ENCODE results near the gene EDEM1. TPM values are rescaled to one million over a fixed set of nuclear protein-coding genes. Genes with fewer than 3 reads are reported as not detected.

The EDEM1 gene
- total RNA-seq, 2 donors from 2014 or later, result 181 to 200 TPM

DNA sequence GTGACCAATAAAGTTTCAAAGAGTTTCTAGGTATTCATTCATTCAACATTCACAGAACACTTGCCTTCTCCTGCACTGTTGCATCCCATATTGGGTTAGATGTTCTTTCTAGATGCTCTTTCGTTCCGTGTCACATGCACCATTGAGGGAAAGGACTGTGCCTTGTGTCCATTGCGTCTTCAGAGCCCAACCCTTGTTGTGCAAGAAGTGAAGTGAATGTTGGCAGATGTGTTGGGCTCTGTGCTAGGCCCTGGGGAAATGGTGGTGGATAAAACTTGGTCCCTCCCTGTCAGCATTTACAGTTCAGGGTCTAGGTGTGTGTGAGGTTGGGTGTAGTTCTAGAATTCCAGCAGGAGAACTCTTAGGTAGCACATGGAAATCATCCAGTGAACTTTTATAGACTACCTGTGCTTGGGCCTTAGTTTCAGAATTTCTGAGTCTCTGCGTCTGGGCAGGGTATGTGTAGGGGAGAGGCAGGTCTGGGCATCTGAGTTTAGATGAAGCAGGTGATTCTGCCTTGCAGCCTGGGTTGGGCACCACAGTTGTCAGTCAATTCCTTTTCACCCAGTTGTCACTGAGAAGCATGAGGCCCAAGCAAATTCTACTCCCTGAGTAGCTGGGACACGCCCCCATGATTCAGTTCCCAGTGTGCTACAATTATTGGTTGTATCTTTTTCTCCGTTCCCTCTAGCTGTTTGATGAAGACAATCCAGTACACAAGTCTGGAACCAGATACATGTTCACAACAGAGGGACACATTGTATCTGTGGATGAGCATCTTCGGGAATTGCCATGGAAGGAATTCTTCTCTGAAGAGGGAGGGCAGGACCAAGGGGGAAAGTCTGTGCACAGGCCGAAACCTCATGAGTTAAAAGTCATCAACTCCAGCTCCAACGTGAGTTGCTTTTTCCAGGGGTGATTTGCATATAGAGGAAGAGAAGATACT, 25.4 kb downstream of the EDEM1 start:
- Mint-ChIP-seq H3K27ac (peak overlapping the region; percentile 45 to 93), H3K36me3 (peaks cover 46 to 86% of the 10 kb centered on the region in 2 donors), H3K9me3 (no peaks in the 10 kb centered on the region)
- DNase-seq (ENCODE audit: low spot score in 2 of 2), result no peak
- peak; percentile 23 to 27 for ATAC-seq

DNA sequence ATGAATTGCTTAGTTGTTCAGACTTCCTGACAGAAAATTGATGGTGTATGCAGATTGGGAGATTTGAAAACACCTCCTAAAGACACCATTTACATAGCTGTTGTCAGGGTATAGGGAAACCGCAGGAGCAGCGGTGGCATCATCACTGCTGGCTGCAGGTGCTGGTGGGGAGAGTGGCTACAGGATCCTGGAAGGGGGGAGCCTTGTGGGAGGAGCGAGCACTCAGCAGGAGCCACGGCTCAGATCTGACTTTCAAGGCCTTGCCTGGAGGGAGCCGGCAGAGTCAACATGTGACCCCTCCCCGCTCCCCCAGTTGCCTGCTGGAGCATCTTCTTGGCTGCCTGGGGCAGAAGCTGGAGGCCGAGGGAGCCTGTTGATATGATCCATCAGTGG, 26.1 kb downstream of the EDEM1 start:
- Mint-ChIP-seq H3K9me3 (no peaks in the 10 kb centered on the region), H3K36me3 (peaks cover 39 to 82% of the 10 kb centered on the region in 2 donors), H3K27ac (peak overlapping the region; percentile 45 to 93)
- DNase-seq (ENCODE audit: low spot score in 2 of 2) (no peak), ATAC-seq (peak in 1 of 2 donors; percentile 25)

GRCh38 chr3:5214352-5214751, 26.8 kb downstream of the EDEM1 start:
- peak overlapping the region; percentile 45 to 93 for H3K27ac Mint-ChIP-seq
- ATAC-seq (no peak), DNase-seq (ENCODE audit: low spot score in 2 of 2) (no peak)
- peaks cover 38 to 79% of the 10 kb centered on the region in 2 donors for H3K36me3 Mint-ChIP-seq
- no peaks in the 10 kb centered on the region for H3K9me3 Mint-ChIP-seq

- Mint-ChIP-seq H3K36me3 (peaks cover 20 to 47% of the 10 kb centered on the region in 2 donors), H3K9me3 (no peaks in the 10 kb centered on the region), H3K27ac (peak overlapping the region in 1 of 2 donors; percentile 69)
- ATAC-seq (no peak), DNase-seq (ENCODE audit: low spot score in 2 of 2) (no peak)
These were observed 30.5 kb downstream of the EDEM1 start for GRCh38 chr3:5217824-5218595.

GRCh38 chr3:5218815-5219214, 31.3 kb downstream of the EDEM1 start:
- H3K27ac Mint-ChIP-seq, result no peak overlapping the region

DNA sequence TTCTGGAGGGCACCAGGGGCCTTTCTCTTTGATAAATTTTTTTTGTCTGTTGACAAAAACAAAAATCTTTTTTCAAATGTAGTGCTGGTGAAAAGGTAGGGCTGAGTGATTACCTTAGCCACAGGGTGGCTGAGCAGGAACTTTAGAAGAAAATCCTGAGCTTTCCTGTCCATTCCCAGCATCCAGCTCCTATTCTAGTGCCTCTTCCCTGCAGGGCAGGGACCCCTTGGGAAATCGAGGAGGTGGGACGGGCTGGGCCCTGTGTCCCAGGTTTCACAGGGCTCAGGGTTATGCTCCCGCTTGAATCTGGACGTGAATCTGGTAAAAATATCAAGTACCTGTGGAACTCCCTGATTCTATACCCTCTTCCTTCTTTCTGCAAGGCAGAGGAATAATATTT, 31.7 kb downstream of the EDEM1 start:
- Mint-ChIP-seq H3K27ac (no peak overlapping the region), H3K9me3 (no peaks in the 10 kb centered on the region), H3K36me3 (peaks cover 10 to 35% of the 10 kb centered on the region in 2 donors)
- ATAC-seq (no peak), DNase-seq (ENCODE audit: low spot score in 2 of 2) (no peak)

More at GRCh38 chr3:5218815-5219214, 31.3 kb downstream of the EDEM1 start:
- peaks cover 14 to 39% of the 10 kb centered on the region in 2 donors for H3K36me3 Mint-ChIP-seq
- no peaks in the 10 kb centered on the region for H3K9me3 Mint-ChIP-seq
- DNase-seq (ENCODE audit: low spot score in 2 of 2) (no peak), ATAC-seq (no peak)

DNA sequence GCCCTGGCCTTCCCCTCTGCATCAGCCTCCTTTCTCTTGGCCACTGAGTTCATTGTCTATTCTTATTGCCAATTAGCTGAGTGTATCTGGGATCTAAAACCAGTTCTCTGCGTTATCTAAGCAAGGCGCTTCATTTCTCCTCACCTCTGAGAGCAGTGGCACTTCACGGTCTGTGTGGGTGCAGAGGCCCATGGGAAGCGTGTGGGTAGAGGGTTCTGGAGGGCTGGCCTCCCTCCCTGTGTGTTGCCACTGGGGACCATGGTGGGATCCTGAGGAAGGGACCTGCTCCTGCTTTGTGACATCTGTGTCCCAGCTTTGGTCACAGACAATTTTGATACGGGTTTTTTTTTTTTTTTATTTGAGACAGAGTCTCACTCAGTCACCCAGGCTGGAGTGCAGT, 32.7 kb downstream of the EDEM1 start:
- DNase-seq (ENCODE audit: low spot score in 2 of 2) (no peak), ATAC-seq (peak; percentile 32 to 45)
- Mint-ChIP-seq H3K9me3 (no peaks in the 10 kb centered on the region), H3K27ac (peak overlapping the region; percentile 68 to 72), H3K36me3 (peaks cover 9 to 25% of the 10 kb centered on the region in 2 donors)

- peak; percentile 14 to 67 for ATAC-seq
- H3K27ac Mint-ChIP-seq, result peak overlapping the region in 1 of 2 donors; percentile 68
- no peaks in the 10 kb centered on the region for H3K9me3 Mint-ChIP-seq
- H3K36me3 Mint-ChIP-seq, result peaks cover 4 to 18% of the 10 kb centered on the region in 2 donors
- DNase-seq (ENCODE audit: low spot score in 2 of 2), result no peak
These were observed 33.3 kb downstream of the EDEM1 start for GRCh38 chr3:5220667-5221431.

- Mint-ChIP-seq H3K27ac (peak overlapping the region; percentile 68 to 79), H3K9me3 (no peaks in the 10 kb centered on the region), H3K36me3 (peaks cover 4 to 15% of the 10 kb centered on the region in 2 donors)
- no peak for DNase-seq (ENCODE audit: low spot score in 2 of 2)
- no peak for ATAC-seq
These were observed 34.2 kb downstream of the EDEM1 start for GRCh38 chr3:5221701-5222100.

- no peak overlapping the region for H3K27ac Mint-ChIP-seq
These were observed 34.9 kb downstream of the EDEM1 start for GRCh38 chr3:5222283-5223005.

GRCh38 chr3:5226783-5227182, 39.3 kb downstream of the EDEM1 start:
- no peaks in the 10 kb centered on the region for H3K36me3 Mint-ChIP-seq
- H3K9me3 Mint-ChIP-seq, result no peaks in the 10 kb centered on the region
- ATAC-seq (no peak), DNase-seq (ENCODE audit: low spot score in 2 of 2) (no peak)
- no peak overlapping the region for H3K27ac Mint-ChIP-seq

More at GRCh38 chr3:5222283-5223005, 34.9 kb downstream of the EDEM1 start:
- Mint-ChIP-seq H3K36me3 (peaks cover 0 to 8% of the 10 kb centered on the region in 2 donors), H3K9me3 (no peaks in the 10 kb centered on the region)
- DNase-seq (ENCODE audit: low spot score in 2 of 2), result no peak
- ATAC-seq, result no peak

DNA sequence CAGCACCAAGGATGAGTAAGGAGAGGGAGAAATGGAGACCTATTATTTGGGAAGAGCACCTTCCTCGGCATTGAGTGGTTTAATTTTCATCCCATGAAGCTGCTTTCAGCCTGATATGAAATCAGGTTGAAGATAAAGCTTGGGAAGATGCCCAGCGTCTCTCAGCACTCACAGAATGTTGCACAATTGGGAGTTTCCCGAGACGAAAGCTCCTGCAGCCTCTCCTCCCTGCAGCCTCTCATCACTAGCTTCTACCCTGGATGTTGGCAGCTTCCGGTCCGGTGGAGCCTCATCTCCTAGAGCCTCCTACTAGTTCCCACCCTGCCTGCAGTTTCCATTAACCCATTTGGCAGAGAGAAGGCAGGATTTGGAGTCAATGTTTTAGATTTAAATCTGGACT, 40.3 kb downstream of the EDEM1 start:
- DNase-seq (ENCODE audit: low spot score in 2 of 2) (no peak), ATAC-seq (no peak)
- Mint-ChIP-seq H3K36me3 (no peaks in the 10 kb centered on the region), H3K27ac (no peak overlapping the region), H3K9me3 (no peaks in the 10 kb centered on the region)

DNA sequence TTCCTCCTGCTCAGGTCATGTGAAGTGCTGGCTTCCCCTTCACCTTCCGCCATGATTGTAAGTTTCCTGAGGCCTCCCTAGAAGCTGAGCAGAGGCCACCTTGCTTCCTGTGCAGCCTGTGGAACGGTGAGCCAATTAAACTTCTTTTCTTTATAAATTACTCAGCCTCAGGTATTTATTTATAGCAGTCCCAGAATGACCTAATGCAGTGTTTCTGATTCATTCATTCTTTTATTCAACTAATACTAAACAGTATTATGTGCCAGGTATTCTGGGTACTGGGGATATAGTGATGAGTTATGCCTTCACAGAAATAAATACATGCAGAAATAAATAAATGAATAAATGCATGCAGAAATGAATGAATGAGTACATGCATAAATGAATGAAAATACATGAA, 41.9 kb downstream of the EDEM1 start:
- DNase-seq (ENCODE audit: low spot score in 2 of 2) (no peak), ATAC-seq (no peak)
- H3K36me3 Mint-ChIP-seq, result no peaks in the 10 kb centered on the region
- no peaks in the 10 kb centered on the region for H3K9me3 Mint-ChIP-seq
- no peak overlapping the region for H3K27ac Mint-ChIP-seq

DNA sequence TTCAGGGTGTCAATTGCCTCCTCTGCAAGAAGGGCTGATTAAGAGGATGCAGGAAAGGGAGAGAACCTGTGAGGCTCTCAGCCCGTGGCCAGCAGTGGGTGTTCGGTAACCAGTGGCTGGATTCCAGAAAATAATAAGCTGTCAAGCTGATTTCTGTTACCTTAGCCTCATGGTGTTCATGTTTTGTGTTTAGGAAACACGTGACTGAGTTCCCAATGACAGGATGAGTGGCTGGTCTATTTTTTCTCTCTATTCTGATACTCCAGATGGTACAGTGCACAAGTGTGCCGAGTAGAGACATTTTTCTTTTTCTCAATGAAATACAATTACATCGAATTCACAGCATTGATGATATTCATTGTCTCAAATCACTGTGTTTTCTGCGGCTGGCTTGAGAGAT, 43.6 kb downstream of the EDEM1 start:
- ATAC-seq, result no peak
- Mint-ChIP-seq H3K36me3 (no peaks in the 10 kb centered on the region), H3K9me3 (no peaks in the 10 kb centered on the region)

GRCh38 chr3:5231487-5231886, 44.0 kb downstream of the EDEM1 start:
- Mint-ChIP-seq H3K27ac (no peak overlapping the region), H3K36me3 (no peaks in the 10 kb centered on the region), H3K9me3 (no peaks in the 10 kb centered on the region)
- no peak for ATAC-seq
- no peak for DNase-seq (ENCODE audit: low spot score in 2 of 2)

More for the DNA sequence above, 43.6 kb downstream of the EDEM1 start:
- no peak overlapping the region for H3K27ac Mint-ChIP-seq
- DNase-seq (ENCODE audit: low spot score in 2 of 2), result no peak

GRCh38 chr3:5232570-5232969, 45.1 kb downstream of the EDEM1 start:
- Mint-ChIP-seq H3K9me3 (no peaks in the 10 kb centered on the region), H3K27ac (no peak overlapping the region), H3K36me3 (no peaks in the 10 kb centered on the region)
- no peak for ATAC-seq
- DNase-seq (ENCODE audit: low spot score in 2 of 2), result no peak
